Fibroblast of skin of right biceps (primary cell): ENCODE measurements around the gene SULT2B1.

Experiments used
- DNase-seq: peaks from one replicate; pipeline ENCODE4 v3.0.0-alpha.2; 2013

SULT2B1 gene

GRCh38 chr19:48606463-48607358, 54.7 kb downstream of the SULT2B1 start, which contains the start of gene SPACA4:
Gene SPACA4, plus strand, starts transcription at chr19:48606742. Its CDS starts 237 bp downstream, at chr19:48606979.
- no peak for DNase-seq

GRCh38 chr19:48607359-48607755, 55.4 kb downstream of the SULT2B1 start:
- DNase-seq: no peak

- peak; percentile 51 for DNase-seq
Observed at GRCh38 chr19:48608798-48609263, 56.9 kb downstream of the SULT2B1 start.

GRCh38 chr19:48609571-48610108, 57.7 kb downstream of the SULT2B1 start:
- DNase-seq: no peak

GRCh38 chr19:48611872-48612271, 59.9 kb downstream of the SULT2B1 start:
- DNase-seq: no peak

- DNase-seq: no peak
Observed at GRCh38 chr19:48613024-48613851, 61.3 kb downstream of the SULT2B1 start.

GRCh38 chr19:48613852-48614435, 62.0 kb downstream of the SULT2B1 start:
- DNase-seq: no peak

- no peak for DNase-seq
Observed at GRCh38 chr19:48614436-48615230, 62.7 kb downstream of the SULT2B1 start, which contains the start of gene FAM83E. Gene FAM83E, minus strand, starts transcription at chr19:48615076. Its CDS starts 1,704 bp downstream, at chr19:48613372.

GRCh38 chr19:48615231-48616040, 63.5 kb downstream of the SULT2B1 start:
- DNase-seq: no peak

GRCh38 chr19:48616041-48616436, 64.1 kb downstream of the SULT2B1 start:
- DNase-seq: no peak

GRCh38 chr19:48616491-48617056, 64.6 kb downstream of the SULT2B1 start:
- no peak for DNase-seq

GRCh38 chr19:48617146-48617937, 65.4 kb downstream of the SULT2B1 start:
- no peak for DNase-seq

GRCh38 chr19:48618278-48618915, 66.4 kb downstream of the SULT2B1 start:
- DNase-seq: no peak

GRCh38 chr19:48618916-48619691, 67.1 kb downstream of the SULT2B1 start, which contains the start of the genes RPL18 and SPHK2:
Gene RPL18, minus strand, starts transcription at chr19:48619178. Its CDS starts 35 bp downstream, at chr19:48619143.
Gene SPHK2, plus strand, starts transcription at chr19:48619506. Its CDS starts 1,009 bp downstream, at chr19:48620515.
- DNase-seq: peak; percentile 100

- DNase-seq: no peak
Observed at GRCh38 chr19:48619692-48620585, 68.0 kb downstream of the SULT2B1 start.

GRCh38 chr19:48623556-48624066, 71.6 kb downstream of the SULT2B1 start:
- no peak for DNase-seq
